Right lobe of liver (tissue), 6 donors: ENCODE data around the gene IRX1. TPM values are rescaled to one million over a fixed set of nuclear protein-coding genes. Genes with fewer than 3 reads are reported as not detected.

Experiments used
- ATAC-seq, 4 donors: fragments of 200-7000 bp; cut with Tn5 transposase; one replicate each; pipeline ENCODE4 v1.9.1; 2020; ENCODE audit warnings: mild to moderate bottlenecking in 4 of 4, moderate library complexity in 4 of 4
- DNase-seq, 3 donors: peaks; one replicate each; pipeline ENCODE4 v3.0.0-alpha.2; 2020
- H3K27ac ChIP-seq, 3 donors: fragments of 200-600 bp; one replicate each; pipeline ENCODE4 v1.8.0; 2022
- H3K27me3 ChIP-seq, 2 donors: fragments of 200-600 bp; one replicate each; pipeline ENCODE4 v1.8.0; 2022
- H3K36me3 ChIP-seq, 4 donors: fragments of 200-600 bp; sonication (generic) in 1 of 4; one replicate each; pipeline versions ENCODE4 v1.5.1 to v1.8.0; 2017 to 2022; ENCODE audit warnings: control low read depth in 1 of 4
- H3K4me1 ChIP-seq, 4 donors: fragments of 200-600 bp; sonication (generic) in 1 of 4; one replicate each; pipeline versions ENCODE4 v1.5.1 to v1.8.0; 2017 to 2022; ENCODE audit warnings: control low read depth in 1 of 4
- H3K4me3 ChIP-seq, 3 donors: fragments of 200-600 bp; one replicate each; pipeline ENCODE4 v1.8.0; 2022
- H3K9me3 ChIP-seq, 4 donors: fragments of 200-600 bp; sonication (generic) in 1 of 4; one replicate each; pipeline versions ENCODE4 v1.5.1 to v1.8.0; 2017 to 2022; ENCODE audit warnings: control low read depth in 1 of 4
- CTCF ChIP-seq, 4 donors: fragments of 200-600 bp in 3 of 4; fragments of 450-650 bp in 1 of 4; IDR thresholded peaks; one replicate each; pipeline versions ENCODE4 v1.5.1 to v1.8.0; 2016 to 2022; ENCODE audit warnings: antibody characterized with exemption in 4 of 4, mild to moderate bottlenecking in 2 of 4
- POLR2A ChIP-seq: fragments of 450-650 bp; IDR thresholded peaks from one replicate; pipeline ENCODE4 v1.6.1; 2017; ENCODE audit warnings: antibody characterized with exemption, mild to moderate bottlenecking
- WGBS: methylation state at CpG from one replicate; pipeline ENCODE4 v1.1.6; 2018; ENCODE audit warnings: low coverage, low lambda C conversion rate; ENCODE audit not compliant: insufficient coverage; ENCODE audit errors: missing lambda C conversion rate; 5-methylcytosine and 5-hydroxymethylcytosine counted together
- intact Hi-C, 2 donors: fragments of 100-400 bp; cut with DNase I; formaldehyde crosslinking; loops; one replicate each; pipeline versions ENCODE4 v1.11.2 to v1.14.1; 2022
- total RNA-seq, 6 experiments: library from RNA; depleted of rRNA in 2 of 6; stranded (reverse); fragments of >200 nt in 2 of 6; fragmentation: NEBNext Ultra II Directional in 3 of 6; extraction: Animal tissue kit (Norgen Biotek cat#: 25700) in 3 of 6; gene quantifications; one replicate each; pipeline versions ENCODE4 v1.1.0 to v1.2.4, GENCODE V29; 2016 to 2023
- donor health status: DM: no; HTN: yes; CAD: no.
- donor health status: DM: no; HTN: no; CAD: no.
- donor health status: DM: no; HTN: no; CAD: no.
- donor health status: DM: no; HTN: yes; CAD: no.
- donor health status: DM: no; HTN: yes; CAD: no.

IRX1 gene
- total RNA-seq, 6 experiments from 2014 or later, result not detected

- no peak for ATAC-seq
- Histone ChIP-seq H3K4me3 (no peak overlapping the region), H3K27me3 (no peaks in the 10 kb centered on the region), H3K36me3 (no peaks in the 10 kb centered on the region), H3K27ac (no peak overlapping the region), H3K9me3 (no peaks in the 10 kb centered on the region), H3K4me1 (no peaks in the 10 kb centered on the region)
- 20% methylated on average over 2 of the region's 6 CpGs for WGBS
- no peak for DNase-seq
- intact Hi-C loops, result no loop called here
- TF ChIP-seq CTCF (IDR thresholded peaks at IDR 0.05) (no peak), POLR2A (no peak)
These were observed 23.9 kb downstream of the IRX1 start for GRCh38 chr5:3619579-3619978.

- Histone ChIP-seq H3K27ac (no peak overlapping the region), H3K36me3 (no peaks in the 10 kb centered on the region), H3K9me3 (no peaks in the 10 kb centered on the region), H3K4me3 (no peak overlapping the region), H3K4me1 (no peaks in the 10 kb centered on the region), H3K27me3 (no peaks in the 10 kb centered on the region)
- intact Hi-C loops, result no loop called here
- ATAC-seq, result no peak
- no peak for DNase-seq
- 51% methylated on average over 4 of the region's 9 CpGs for WGBS
- TF ChIP-seq CTCF (IDR thresholded peaks at IDR 0.05) (no peak), POLR2A (no peak)
These were observed 27.3 kb downstream of the IRX1 start for GRCh38 chr5:3622961-3623360.

GRCh38 chr5:3625626-3626025 is 30.0 kb downstream of the IRX1 start:
- intact Hi-C loops, result no loop called here
- no peaks in the 10 kb centered on the region for H3K36me3 ChIP-seq
- no peaks in the 10 kb centered on the region for H3K4me1 ChIP-seq
- no peak overlapping the region for H3K4me3 ChIP-seq
- no peak overlapping the region for H3K27ac ChIP-seq
- WGBS, result 57% methylated on average over 4 of the region's 4 CpGs
- TF ChIP-seq CTCF (IDR thresholded peaks at IDR 0.05) (no peak), POLR2A (no peak)
- no peaks in the 10 kb centered on the region for H3K27me3 ChIP-seq
- H3K9me3 ChIP-seq, result no peaks in the 10 kb centered on the region
- ATAC-seq, result no peak
- no peak for DNase-seq

- TF ChIP-seq POLR2A (no peak), CTCF (IDR thresholded peaks at IDR 0.05) (no peak)
- H3K4me1 ChIP-seq, result no peaks in the 10 kb centered on the region
- no peak overlapping the region for H3K27ac ChIP-seq
- intact Hi-C loops, result no loop called here
- no peaks in the 10 kb centered on the region for H3K27me3 ChIP-seq
- DNase-seq (no peak), ATAC-seq (no peak)
- H3K4me3 ChIP-seq, result no peak overlapping the region
- no peaks in the 10 kb centered on the region for H3K36me3 ChIP-seq
- no CpG with 5 or more reads among the region's 7 CpGs for WGBS
- no peaks in the 10 kb centered on the region for H3K9me3 ChIP-seq
These were observed 38.4 kb downstream of the IRX1 start for GRCh38 chr5:3634061-3634460.

- H3K4me3 ChIP-seq, result no peak overlapping the region
- H3K27ac ChIP-seq, result no peak overlapping the region
- H3K27me3 ChIP-seq, result no peaks in the 10 kb centered on the region
- ATAC-seq (no peak), DNase-seq (no peak)
- no peaks in the 10 kb centered on the region for H3K4me1 ChIP-seq
- no peaks in the 10 kb centered on the region for H3K36me3 ChIP-seq
- TF ChIP-seq POLR2A (no peak), CTCF (IDR thresholded peaks at IDR 0.05) (no peak)
- H3K9me3 ChIP-seq, result no peaks in the 10 kb centered on the region
- no CpG with 5 or more reads among the region's 8 CpGs for WGBS
- intact Hi-C loops, result no loop called here
These were observed 43.5 kb downstream of the IRX1 start for GRCh38 chr5:3639175-3639574.
